T1000 (cell line): Measurements from ENCODE around the gene SMG7.
"Not testable (repeated sequence)": the region's sequence is repeated elsewhere in the genome, so short reads cannot be mapped to it uniquely, and the experiment has no call there.

Experiments used
- DNase-seq: peaks from one replicate; lab custom pipeline; 2025; ENCODE audit warnings: mixed read lengths; lab: John Stamatoyannopoulos, UW

SMG7 gene, protein sequence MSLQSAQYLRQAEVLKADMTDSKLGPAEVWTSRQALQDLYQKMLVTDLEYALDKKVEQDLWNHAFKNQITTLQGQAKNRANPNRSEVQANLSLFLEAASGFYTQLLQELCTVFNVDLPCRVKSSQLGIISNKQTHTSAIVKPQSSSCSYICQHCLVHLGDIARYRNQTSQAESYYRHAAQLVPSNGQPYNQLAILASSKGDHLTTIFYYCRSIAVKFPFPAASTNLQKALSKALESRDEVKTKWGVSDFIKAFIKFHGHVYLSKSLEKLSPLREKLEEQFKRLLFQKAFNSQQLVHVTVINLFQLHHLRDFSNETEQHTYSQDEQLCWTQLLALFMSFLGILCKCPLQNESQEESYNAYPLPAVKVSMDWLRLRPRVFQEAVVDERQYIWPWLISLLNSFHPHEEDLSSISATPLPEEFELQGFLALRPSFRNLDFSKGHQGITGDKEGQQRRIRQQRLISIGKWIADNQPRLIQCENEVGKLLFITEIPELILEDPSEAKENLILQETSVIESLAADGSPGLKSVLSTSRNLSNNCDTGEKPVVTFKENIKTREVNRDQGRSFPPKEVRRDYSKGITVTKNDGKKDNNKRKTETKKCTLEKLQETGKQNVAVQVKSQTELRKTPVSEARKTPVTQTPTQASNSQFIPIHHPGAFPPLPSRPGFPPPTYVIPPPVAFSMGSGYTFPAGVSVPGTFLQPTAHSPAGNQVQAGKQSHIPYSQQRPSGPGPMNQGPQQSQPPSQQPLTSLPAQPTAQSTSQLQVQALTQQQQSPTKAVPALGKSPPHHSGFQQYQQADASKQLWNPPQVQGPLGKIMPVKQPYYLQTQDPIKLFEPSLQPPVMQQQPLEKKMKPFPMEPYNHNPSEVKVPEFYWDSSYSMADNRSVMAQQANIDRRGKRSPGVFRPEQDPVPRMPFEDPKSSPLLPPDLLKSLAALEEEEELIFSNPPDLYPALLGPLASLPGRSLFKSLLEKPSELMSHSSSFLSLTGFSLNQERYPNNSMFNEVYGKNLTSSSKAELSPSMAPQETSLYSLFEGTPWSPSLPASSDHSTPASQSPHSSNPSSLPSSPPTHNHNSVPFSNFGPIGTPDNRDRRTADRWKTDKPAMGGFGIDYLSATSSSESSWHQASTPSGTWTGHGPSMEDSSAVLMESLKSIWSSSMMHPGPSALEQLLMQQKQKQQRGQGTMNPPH

DNA sequence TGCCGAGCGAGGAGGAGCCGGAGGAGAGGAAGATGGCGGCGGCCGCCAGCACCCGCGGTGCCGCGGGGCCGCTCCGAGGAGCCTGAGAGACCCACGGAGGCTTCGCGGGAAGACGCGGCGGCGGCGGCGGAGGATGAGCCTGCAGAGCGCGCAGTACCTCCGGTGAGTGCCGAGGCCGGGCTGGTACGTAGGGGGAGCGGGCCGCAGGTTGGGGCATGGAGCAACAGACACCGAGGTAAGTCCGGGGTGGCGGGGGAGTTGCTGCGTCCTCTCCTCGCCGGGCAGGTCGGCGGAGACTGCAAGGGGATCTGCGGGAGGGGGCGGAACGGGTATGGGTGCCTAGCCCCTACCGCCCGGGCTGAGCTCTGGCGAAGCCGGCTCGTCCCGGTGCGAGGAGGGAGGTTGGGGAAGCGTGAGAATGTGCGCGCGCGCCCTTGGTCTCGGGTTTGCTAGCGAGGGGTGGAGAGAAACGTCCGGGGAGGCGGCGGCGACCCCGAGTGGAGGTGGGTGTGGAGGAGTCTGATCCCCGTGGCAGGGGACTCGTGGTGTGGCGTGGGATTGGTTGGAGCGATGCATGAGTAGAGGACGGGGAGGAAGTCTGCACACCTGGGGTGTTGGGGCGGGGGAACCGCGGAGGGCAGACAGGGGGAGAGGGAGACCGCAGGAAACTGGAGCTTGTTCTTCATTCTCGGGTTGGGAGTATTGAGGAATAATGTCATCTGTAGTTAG, at the start of gene SMG7:
Gene SMG7 (plus strand): TSS at position 12 of the 729 bp plus-strand sequence. CDS start 122 bp downstream, at position 134.
- no peak for DNase-seq

GRCh38 chr1:183423541-183423940, 48.8 kb upstream of the SMG7 start:
- no peak for DNase-seq

DNA sequence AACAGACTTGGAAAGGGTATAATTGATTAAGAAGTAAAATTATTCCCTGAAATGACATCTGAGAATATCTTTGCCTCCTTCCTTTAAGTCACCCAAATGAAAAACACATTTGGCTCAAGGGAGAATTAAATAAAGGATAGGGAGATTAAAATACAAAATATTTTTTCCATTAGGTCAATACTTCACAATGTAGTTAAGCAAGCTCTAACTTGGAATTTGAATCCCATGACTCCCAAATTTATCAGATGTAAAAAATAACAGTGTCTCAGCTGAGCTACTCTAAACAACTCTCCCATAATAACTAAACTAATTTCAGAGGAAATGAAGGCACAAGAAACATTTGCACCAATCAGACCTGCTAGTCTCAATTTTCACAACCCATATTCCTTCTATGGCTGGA, 47.6 kb upstream of the SMG7 start:
- DNase-seq = no peak

GRCh38 chr1:183427591-183427990, 44.7 kb upstream of the SMG7 start:
- not testable (repeated sequence) for DNase-seq

DNA sequence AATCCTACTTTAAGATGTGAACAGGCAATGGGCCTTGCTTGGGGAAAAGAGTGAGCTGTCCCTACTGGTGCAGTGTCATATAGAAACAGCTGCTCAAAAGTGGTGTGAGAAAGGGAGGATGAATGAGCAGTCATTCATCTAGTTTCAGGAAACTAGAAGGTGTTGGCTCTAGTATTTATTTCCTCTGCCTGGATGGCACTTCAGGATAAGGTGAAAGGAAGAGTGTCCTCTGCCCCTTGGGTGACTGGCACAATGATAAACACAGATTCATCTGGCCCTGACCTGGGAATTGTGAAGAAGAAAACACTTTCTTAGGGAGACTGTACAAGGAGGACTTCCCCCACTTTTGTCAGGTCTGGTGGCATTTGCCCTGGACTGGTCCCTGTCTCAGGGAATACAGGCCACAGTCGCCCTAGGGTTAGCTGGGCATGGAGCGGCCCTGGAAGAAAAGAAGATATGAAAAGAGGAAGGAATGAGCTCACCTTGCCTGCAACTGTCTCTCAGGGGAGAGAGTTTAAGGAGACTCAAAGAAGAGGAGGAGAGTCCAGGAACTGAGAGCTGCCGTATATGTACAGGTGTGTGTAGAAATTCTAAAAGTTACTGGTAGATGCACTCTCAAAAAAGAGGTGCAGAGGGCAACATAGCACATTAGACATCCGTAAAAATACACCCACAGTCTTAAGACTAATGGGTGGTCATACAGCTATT, 40.3 kb upstream of the SMG7 start:
- no peak for DNase-seq

GRCh38 chr1:183432548-183432875, 39.8 kb upstream of the SMG7 start:
- DNase-seq = no peak

GRCh38 chr1:183433703-183434102, 38.6 kb upstream of the SMG7 start:
- no peak for DNase-seq

DNA sequence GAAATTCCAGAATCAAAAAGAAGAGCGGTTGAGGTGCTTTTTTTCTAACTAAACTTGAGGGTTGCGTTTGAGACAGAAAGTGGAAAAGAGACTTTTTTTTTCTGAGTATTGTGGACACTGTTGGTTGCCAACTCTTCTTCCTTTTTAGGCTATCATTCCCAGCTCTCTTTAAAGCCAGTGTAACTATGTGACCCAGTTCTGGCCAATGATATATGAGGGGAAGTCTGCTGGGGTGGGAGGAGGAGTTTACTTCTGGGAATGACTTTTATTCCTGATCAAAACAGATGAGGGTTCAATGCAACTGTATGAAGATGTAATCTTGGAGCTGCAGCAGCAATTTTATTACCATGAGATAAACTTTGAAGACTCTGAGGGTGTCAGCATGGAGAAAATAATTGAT, 36.8 kb upstream of the SMG7 start:
- DNase-seq = no peak

GRCh38 chr1:183438060-183438459, 34.2 kb upstream of the SMG7 start:
- DNase-seq = no peak

DNA sequence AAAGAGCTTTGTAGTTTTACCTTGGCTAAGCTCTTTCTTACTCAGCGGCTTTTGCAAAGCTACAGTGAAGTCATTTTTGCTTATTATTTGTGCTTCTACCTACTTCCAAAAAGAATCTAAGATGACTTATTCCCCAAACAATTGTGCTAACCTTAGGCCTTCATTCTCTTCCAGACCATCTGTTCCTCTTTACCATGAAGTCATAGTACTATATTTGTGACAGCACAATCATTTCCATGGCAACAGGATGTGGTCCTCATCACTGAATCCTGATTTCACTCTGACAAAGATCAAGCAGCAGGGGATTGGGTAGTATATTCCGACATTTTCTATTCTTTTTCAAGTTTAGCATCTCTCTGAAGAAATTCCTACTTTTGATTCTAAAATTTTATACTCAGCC, 29.3 kb upstream of the SMG7 start:
- DNase-seq = no peak

DNA sequence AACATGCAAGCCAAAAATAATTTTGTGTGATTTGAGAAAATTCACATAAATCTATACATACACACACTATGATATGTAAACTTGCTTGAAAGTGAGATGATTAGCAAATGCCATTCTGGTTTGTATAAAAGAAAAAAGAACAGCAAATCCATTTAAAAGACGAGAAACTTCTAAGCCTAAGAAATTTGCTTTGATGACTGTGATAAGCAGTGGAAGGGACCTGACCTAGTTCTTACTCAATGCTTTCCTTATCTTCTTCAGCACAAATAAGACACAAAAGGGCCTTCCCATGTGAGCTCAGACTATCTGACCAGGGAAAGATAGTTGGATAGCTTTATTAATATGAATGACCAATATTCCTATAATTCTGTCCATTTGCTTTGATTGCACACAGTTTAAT, 28.8 kb upstream of the SMG7 start:
- DNase-seq = no peak

DNA sequence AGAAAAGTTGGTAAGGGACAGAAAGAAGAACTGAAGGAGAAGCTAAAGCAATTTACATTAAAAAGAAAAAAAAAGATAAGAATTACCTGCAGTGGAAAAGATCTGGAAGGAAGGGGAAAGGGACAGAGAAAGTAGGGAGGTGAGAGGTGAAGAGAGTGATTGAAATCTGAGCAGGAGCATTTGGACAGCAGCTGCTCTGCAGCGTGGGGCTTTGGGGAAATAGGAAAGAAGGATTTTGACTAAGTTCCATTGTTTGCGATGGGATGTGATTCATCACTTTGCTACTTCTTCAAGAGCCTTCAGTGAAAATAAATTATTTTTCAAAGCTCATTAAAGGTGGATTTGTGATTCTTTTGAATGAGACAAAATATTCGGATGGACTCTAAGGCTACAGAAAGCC, 28.1 kb upstream of the SMG7 start:
- no peak for DNase-seq

- DNase-seq = no peak
Measured at GRCh38 chr1:183449223-183449770, 23.0 kb upstream of the SMG7 start.

GRCh38 chr1:183450093-183450492, 22.2 kb upstream of the SMG7 start:
- no peak for DNase-seq

DNA sequence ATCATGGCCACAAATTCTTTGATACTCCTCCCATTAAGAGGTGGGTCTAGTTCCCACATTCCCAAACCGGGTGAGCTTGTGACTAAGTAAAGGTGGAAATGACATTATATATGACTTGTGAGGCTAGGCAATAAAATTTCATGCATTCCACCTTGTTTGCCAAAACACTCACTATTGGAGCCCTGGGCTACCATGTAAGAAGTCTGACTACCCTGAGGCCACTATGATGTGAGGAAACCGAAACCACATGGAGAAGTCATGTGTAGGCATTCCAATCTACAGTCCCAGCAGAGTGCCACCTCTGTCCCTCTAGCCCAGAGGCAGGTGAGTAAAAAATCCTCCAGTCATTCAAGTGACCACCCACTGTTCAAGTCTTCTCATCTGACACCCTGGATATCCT, 17.9 kb upstream of the SMG7 start:
- DNase-seq = no peak

DNA sequence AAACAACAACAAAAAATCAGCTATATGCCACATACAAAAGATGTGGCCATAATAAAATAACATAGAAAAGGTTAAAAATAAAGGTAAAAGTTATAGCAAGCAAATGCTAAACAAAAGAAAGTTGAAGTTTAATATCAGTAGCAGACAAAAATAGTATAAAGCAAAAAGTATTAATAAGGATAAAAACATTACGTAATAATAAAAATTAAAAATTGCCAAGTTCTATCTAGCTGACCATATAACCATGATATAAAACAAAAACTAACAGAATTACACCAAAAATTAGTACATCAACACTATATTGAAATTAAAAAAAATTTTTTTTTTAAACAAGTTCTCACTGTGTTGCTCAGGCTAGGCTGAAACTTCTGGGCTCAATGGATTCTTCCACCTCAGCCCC, 15.5 kb upstream of the SMG7 start:
- no peak for DNase-seq

DNA sequence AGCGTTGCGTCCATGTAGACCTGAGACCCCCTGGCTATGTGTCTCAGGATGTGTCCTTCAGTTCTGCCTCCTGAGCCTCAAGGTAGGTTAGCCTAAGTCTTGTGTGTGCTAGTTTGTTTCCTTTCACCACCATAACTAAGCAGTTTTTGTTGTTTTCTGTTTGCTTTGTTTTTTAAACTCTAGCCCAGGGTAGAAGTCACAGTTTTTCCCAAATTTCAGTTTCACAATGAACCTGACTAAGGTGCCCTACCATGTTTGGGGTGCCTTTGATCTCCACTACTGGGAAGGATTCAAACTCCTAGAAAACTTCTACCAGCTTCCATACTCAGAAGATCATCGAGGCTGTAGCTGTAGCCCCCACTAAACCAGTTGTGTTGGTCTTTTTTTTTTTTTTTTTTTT, 14.8 kb upstream of the SMG7 start:
- DNase-seq = no peak

DNA sequence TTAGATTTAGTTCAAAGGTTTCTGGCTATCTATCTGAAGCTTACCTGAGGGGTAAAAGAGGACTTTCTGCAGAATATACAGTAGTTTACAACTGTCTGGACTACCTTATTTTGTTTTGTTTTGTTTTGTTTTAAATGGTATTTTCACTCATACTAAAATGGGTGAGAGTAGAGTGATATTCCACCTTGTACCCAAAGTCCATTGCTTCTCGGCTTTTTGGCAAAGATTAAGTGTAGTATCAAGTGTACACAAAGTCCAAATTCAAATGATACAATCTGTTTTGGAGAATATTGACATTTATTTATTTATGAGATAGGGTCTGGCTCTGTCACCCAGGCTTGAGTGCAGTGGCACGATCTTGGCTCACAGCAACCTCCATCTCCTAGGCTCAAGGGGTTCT, 11.7 kb upstream of the SMG7 start:
- no peak for DNase-seq

- no peak for DNase-seq
Measured at GRCh38 chr1:183461350-183461749, 10.9 kb upstream of the SMG7 start.

- DNase-seq = no peak
Measured at GRCh38 chr1:183463566-183463965, 8.7 kb upstream of the SMG7 start.

DNA sequence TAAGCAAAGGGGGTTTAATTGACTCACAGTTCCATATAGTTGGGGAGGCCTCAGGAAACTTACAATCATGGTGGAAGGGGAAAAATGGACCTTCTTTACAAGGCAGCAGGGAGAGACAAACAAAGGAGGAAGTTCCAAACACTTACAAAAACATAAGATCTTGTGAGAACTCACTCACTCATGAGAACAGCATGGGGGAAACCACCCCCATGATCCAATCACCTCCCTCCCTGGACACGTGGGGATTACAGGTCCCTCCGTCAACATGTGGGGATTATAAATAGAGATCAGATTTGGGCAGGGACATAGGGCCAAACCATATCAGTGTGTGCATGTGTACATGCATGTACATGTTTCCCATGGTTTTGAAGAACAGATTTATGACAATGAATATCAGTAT, 5.5 kb upstream of the SMG7 start:
- no peak for DNase-seq
